Left colon (tissue), 2 donors: ENCODE results near the gene RPL13A. TPM values are rescaled to one million over a fixed set of nuclear protein-coding genes. Genes with fewer than 3 reads are reported as not detected.
"Not testable (repeated sequence)": the region's sequence is repeated elsewhere in the genome, so short reads cannot be mapped to it uniquely, and the experiment has no call there.

Source experiments
- ATAC-seq: fragments of 200-7000 bp; cut with Tn5 transposase; one replicate; pipeline ENCODE4 v1.9.1; 2020; ENCODE audit warnings: mild to moderate bottlenecking, moderate library complexity
- DNase-seq, 2 donors: peaks; one replicate each; pipeline ENCODE4 v3.0.0-alpha.2; 2020
- intact Hi-C, 2 donors: fragments of 100-400 bp; cut with DNase I in 1 of 2; cut with micrococcal nuclease in 1 of 2; formaldehyde crosslinking; loops; one replicate each; pipeline versions ENCODE4 v1.11.2 to v1.14.0; 2022; cut with DNase I, micrococcal nuclease
- total RNA-seq, 2 donors: library from RNA; stranded (reverse); fragmentation: NEBNext Ultra II Directional; extraction: Animal tissue kit (Norgen Biotek cat#: 25700); gene quantifications; one replicate each; pipeline ENCODE4 v1.2.1, GENCODE V29; 2021
- donor health status: DM: no; HTN: no; CAD: no.
- donor health status: DM: yes; HTN: yes; CAD: no.

Gene RPL13A
- total RNA-seq, 2 donors from 2014 or later = 2,164 to 2,325 TPM

DNA sequence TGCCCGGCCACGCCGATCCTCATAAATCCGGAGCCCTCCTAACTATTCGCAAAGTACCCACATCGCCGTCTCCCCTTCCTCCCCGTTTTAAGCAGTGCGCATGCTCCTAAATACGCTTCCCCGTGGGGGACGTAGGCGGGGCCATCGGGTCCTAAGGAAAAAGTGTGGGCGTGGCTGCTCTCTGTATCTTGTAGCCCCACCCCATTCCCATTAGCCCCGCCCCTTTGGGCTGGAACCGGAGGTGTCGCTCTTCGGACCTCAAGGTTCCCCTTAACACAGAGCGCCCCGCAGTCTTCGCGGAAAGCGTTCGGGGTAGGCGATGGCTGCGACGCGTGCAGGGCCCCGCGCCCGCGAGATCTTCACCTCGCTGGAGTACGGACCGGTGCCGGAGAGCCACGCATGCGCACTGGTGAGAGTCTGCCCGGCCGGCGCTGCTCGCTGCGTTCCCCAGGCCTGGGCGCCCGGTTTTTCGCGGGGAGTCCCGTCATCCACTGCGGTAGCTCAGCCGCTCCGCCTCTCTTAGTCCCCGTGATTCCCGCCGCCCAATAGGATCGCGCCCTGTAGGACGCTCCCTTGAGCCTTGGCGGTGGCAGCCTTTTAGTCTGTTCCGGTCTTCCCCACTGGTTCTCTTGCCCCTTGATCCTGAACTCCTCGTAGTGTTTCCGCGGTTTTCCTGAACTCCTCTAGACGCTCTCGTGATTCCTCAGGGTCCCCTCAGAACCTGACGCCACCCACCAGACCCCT, 34.2 kb upstream of the RPL13A start, which contains the start of gene ALDH16A1:
ALDH16A1 (plus strand) TSS at position 213 of the 744 bp plus-strand sequence; CDS start at position 320, 107 bp downstream.
- intact Hi-C loops = no loop called here
- DNase-seq (peak; percentile 98 to 99), ATAC-seq (peak; percentile 84)

GRCh38 chr19:49453757-49454240, 33.6 kb upstream of the RPL13A start:
- DNase-seq (no peak), ATAC-seq (no peak)
- intact Hi-C loops = no loop called here

GRCh38 chr19:49455773-49456172, 31.6 kb upstream of the RPL13A start:
- ATAC-seq (no peak), DNase-seq (no peak)
- intact Hi-C loops = no loop called here

GRCh38 chr19:49456326-49456725, 31.1 kb upstream of the RPL13A start:
- ATAC-seq = no peak
- intact Hi-C loops = no loop called here
- DNase-seq = no peak

- DNase-seq = no peak
- no peak for ATAC-seq
- intact Hi-C loops = no loop called here
These were observed 28.9 kb upstream of the RPL13A start for GRCh38 chr19:49458567-49458903.

DNA sequence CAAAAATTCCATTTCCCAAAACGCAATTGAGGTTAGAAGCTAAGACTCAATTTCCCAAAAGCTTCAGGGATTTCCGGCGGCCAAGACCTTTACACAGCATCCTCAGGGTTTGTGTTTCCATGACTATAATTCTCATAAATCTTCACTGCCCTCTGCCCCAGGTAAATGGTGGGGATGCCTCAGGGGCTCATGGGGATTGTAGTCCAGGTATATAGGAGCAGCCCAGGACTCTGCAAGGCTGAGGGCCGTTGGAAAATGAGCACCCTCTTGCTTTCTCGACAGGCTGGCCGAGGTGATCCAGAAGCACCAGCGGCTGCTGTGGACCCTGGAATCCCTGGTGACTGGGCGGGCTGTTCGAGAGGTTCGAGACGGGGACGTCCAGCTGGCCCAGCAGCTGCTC, 28.0 kb upstream of the RPL13A start:
- no peak for ATAC-seq
- intact Hi-C loops = no loop called here

DNA sequence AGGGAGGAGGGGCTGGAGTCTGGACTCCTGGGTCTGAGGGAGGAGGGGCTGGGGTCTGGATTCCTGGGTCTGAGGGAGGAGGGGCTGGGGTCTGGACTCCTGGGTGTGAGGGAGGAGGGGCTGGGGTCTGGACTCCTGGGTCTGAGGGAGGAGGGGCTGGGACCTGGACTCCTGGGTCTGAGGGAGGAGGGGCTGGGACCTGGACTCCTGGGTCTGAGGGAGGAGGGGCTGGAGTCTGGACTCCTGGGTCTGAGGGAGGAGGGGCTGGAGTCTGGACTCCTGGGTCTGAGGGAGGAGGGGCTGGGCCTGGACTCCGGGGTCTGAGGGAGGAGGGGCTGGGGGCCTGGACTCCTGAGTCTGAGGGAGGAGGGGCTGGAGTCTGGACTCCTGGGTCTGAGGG, 26.3 kb upstream of the RPL13A start:
- DNase-seq, ATAC-seq, intact Hi-C loops: not testable (repeated sequence)

More for the DNA sequence above, 28.0 kb upstream of the RPL13A start:
- DNase-seq = no peak

DNA sequence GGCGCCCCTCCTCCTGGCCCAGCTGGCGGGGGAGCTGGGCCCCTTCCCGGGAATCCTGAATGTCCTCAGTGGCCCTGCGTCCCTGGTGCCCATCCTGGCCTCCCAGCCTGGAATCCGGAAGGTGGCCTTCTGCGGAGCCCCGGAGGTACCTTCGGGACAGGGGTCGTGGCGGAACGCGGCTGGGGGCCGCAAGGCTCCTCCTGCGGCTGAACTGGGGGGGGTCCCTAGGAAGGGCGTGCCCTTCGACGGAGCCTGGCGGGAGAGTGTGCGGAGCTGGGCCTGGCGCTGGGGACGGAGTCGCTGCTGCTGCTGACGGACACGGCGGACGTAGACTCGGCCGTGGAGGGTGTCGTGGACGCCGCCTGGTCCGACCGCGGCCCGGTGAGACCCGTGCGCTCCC, 25.8 kb upstream of the RPL13A start:
- DNase-seq (no peak), ATAC-seq (no peak)
- intact Hi-C loops = no loop called here

GRCh38 chr19:49462492-49462891, 24.9 kb upstream of the RPL13A start:
- intact Hi-C loops = no loop called here
- no peak for ATAC-seq

DNA sequence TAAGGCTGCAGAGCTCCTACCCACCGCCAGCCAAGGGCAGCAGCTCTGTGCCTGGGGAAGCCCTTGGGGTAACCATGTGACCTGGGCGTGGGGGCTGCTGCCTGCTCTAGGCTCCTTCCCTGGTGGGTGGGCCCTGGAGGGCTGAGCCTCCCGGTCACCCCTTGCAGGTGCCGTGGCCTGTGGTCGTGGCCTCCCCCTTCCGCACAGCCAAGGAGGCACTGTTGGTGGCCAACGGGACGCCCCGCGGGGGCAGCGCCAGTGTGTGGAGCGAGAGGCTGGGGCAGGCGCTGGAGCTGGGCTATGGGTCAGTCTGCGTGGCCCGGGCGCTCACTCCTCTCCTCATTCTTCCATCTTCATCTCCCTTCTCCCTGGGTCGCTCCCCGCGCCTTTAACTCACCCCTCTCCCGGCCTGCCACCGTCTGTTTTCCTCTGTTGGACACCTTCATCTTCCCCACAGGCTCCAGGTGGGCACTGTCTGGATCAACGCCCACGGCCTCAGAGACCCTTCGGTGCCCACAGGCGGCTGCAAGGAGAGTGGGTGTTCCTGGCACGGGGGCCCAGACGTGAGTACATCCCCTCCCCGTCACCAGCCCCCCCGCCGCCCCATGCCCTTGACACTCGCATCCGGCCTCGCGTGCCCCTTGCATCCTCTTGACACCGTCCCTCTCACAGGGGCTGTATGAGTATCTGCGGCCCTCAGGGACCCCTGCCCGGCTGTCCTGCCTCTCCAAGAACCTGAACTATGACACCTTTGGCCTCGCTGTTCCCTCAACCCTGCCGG, 23.3 kb upstream of the RPL13A start:
- intact Hi-C loops = no loop called here
- no peak for ATAC-seq
- DNase-seq = no peak

More at GRCh38 chr19:49462492-49462891, 24.9 kb upstream of the RPL13A start:
- DNase-seq = no peak

GRCh38 chr19:49465371-49465770, 22.0 kb upstream of the RPL13A start:
- ATAC-seq = no peak
- intact Hi-C loops = no loop called here
- no peak for DNase-seq

DNA sequence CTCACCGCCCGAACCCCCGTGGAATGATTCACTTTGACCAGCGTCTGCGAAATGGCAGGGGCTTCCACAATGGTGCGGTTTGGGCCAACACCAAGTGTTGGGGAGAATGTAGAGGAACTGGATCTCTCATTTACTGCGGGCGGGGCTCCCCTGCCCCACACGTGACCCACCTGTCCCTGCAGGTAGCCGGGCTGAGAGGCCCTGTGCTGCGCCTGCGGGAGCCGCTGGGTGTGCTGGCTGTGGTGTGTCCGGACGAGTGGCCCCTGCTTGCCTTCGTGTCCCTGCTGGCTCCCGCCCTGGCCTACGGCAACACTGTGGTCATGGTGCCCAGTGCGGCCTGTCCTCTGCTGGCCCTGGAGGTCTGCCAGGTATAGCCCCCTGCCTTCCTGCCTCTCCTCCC, 19.2 kb upstream of the RPL13A start:
- DNase-seq (no peak), ATAC-seq (no peak)
- intact Hi-C loops = no loop called here

- intact Hi-C loops = no loop called here
- ATAC-seq (peak; percentile 49), DNase-seq (peak; percentile 63 to 76)
These were observed 18.5 kb upstream of the RPL13A start for GRCh38 chr19:49468746-49469447.

DNA sequence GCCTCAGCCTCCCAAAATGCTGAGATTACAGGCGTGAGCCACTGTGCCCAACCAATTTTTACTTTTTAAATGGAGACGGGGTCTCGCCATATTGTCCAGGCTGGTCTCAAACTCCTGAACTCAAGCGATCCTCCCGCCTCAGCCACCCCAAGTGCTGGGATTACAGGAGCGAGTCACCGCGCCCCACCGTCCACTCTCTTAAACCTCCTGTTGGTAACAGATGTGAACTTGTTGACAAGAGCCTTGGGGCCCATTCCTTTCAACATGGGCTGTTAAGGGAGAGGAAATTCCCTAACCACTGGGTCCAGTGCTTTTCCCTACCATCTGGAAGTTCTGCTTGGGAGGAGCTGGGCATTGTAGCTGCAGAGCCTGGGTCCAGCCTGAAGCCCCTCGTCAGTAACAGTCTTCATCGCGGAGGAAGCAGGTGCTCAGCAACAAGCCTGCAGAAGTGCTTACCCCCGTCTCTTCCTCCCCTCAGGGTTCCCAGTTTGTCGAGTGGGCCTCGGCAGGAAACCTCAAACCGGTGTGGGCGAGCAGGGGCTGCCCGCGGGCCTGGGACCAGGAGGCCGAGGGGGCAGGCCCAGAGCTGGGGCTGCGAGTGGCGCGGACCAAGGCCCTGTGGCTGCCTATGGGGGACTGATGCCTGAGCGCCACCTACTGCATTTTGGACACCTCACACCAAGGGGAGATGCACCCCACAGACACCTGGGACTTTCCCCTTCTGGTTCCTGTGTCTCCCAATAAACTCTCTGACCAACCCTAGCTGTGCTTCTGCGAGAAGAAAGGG, 17.4 kb upstream of the RPL13A start:
- ATAC-seq (peak; percentile 16), DNase-seq (no peak)
- intact Hi-C loops = no loop called here

GRCh38 chr19:49470615-49470978, 16.8 kb upstream of the RPL13A start:
- intact Hi-C loops = no loop called here
- ATAC-seq = no peak
- no peak for DNase-seq

DNA sequence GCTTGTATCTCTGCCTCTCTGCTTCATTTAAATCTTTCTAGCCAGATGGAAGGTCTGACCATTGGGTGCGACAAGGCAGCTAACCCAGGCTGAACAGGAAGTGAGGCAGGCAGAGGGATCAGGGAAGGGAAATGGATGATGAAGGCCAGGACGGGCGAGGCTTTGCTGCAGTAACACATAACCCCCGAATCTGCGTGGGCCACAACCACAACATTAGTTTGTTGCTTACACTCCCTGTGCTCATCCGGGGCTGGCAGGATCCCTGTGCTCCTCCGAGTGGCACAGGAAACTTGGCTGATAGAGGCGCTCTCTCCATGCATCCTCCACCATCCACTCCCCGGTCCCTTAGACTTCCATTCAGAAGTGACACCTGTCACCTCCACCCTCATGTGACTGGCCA, 14.5 kb upstream of the RPL13A start:
- DNase-seq = no peak
- intact Hi-C loops = no loop called here
- ATAC-seq = no peak

DNA sequence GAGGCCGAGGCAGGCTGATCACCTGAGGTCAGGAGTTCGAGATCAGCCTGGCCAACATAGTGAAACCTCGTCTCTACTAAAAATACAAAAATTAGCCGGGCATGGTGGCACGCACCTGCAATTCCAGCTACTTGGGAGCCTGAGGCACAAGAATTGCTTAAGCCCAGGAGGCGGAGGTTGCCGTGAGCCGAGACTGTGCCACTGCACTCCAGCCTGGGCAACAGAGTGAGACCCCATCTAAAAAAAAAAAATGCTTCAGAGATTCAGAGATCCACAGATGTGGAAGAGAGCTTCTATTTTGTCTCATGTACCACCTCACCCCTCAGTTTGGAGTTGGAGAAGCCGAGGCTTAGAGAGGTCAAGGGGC, 13.9 kb upstream of the RPL13A start:
- intact Hi-C loops, ATAC-seq, DNase-seq: not testable (repeated sequence)

DNA sequence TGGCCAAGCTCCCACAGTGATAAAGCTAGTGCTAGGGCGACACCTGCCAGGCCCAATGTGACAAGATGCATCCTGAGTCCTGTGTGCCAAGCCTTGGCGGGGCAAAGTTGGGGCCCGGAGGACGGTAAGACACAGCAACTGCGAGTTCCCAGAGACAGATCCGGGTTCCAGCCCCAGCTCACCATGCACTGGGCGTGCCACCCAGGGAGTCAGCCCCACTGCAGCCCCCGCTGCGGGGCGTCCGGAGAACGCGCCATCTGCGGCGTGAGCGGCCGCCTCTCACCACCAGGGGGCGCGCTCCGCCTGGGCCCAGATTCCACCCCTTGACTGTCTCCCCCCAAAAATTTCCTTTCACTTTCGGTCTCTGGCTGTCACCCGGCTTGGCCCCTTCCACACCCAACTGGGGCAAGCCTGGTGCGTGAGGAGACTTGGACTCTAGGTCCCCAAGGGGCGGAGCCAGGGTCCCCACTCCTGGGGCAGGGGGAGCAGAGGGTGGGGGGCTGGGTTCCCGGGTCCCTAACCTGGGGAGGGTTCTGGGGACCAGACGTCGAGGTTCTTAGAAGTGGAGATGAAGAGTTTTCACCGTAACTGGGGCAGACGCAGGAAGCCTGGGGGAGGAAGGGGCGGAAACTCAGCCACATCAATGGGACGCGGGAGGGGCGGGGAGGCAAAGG, 13.4 kb upstream of the RPL13A start, which contains the start of gene FLT3LG:
FLT3LG (plus strand) TSS at position 348 of the 674 bp plus-strand sequence. CDS start 425 bp downstream, outside the sequence.
- DNase-seq (peak; percentile 81 to 82), ATAC-seq (peak; percentile 66)
- intact Hi-C loops = no loop called here
